GM23338 (cell line): ENCODE results near the gene TCEA2. TPM values are rescaled to one million over a fixed set of nuclear protein-coding genes. Genes with fewer than 3 reads are reported as not detected.

Experiments used
- ATAC-seq: fragments of 200-7000 bp; cut with Tn5 transposase; 3 replicates; pipeline ENCODE4 v1.9.1; 2020
- DNase-seq: peaks from one replicate; pipeline ENCODE4 v3.0.0-alpha.2; 2015; ENCODE audit warnings: low spot score
- H2AFZ ChIP-seq: fragments of 200-600 bp; sonication (generic); 2 replicates; pipeline ENCODE4 v1.8.0; 2016; ENCODE audit warnings: antibody characterized with exemption, mild to moderate bottlenecking, moderate library complexity
- H3F3A ChIP-seq: fragments of 200-600 bp; sonication (generic); replicated peaks from 2 replicates; pipeline ENCODE4 v1.8.0; 2017; ENCODE audit warnings: antibody characterized with exemption, mixed run types, low read depth
- H3K27ac ChIP-seq: fragments of 200-600 bp; sonication (generic); 2 replicates; pipeline ENCODE4 v1.6.1; 2016; ENCODE audit warnings: low read depth
- H3K27me3 ChIP-seq: fragments of 200-600 bp; sonication (generic); 2 replicates; pipeline ENCODE4 v1.8.0; 2016; ENCODE audit warnings: mild to moderate bottlenecking, mixed run types, moderate library complexity; ENCODE audit not compliant: insufficient read depth
- H3K36me3 ChIP-seq: fragments of 200-600 bp; sonication (generic); 2 replicates; pipeline ENCODE4 v1.8.0; 2016; ENCODE audit warnings: mild to moderate bottlenecking; ENCODE audit not compliant: insufficient read depth
- H3K4me1 ChIP-seq: fragments of 200-600 bp; sonication (generic); 2 replicates; pipeline ENCODE4 v1.8.0; 2016; ENCODE audit warnings: mild to moderate bottlenecking, moderate library complexity; ENCODE audit not compliant: insufficient read depth
- H3K4me2 ChIP-seq: fragments of 200-600 bp; sonication (generic); 2 replicates; pipeline ENCODE4 v1.7.1; 2017; ENCODE audit warnings: mixed run types
- H3K4me3 ChIP-seq: fragments of 200-600 bp; sonication (generic); 2 replicates; pipeline ENCODE4 v1.6.1; 2016; ENCODE audit warnings: mixed run types
- H3K79me2 ChIP-seq: fragments of 200-600 bp; sonication (generic); replicated peaks from 2 replicates; pipeline ENCODE4 v1.8.0; 2017; ENCODE audit warnings: mild to moderate bottlenecking; ENCODE audit not compliant: insufficient read depth
- H3K9me2 ChIP-seq: fragments of 200-600 bp; sonication (generic); 2 replicates; pipeline ENCODE4 v1.8.0; 2017; ENCODE audit not compliant: insufficient read depth
- H4K20me1 ChIP-seq: fragments of 200-600 bp; sonication (generic); replicated peaks from 2 replicates; pipeline ENCODE4 v1.8.0; 2017; ENCODE audit warnings: mild to moderate bottlenecking; ENCODE audit not compliant: insufficient read depth
- H3K27ac Mint-ChIP-seq: 2 replicates; pipeline ENCODE4 v1.8.0; 2020; ENCODE audit warnings: inconsistent platforms, mild to moderate bottlenecking, moderate library complexity, mixed read lengths
- H3K27me3 Mint-ChIP-seq: 3 replicates; pipeline ENCODE4 v1.8.0; 2022; ENCODE audit warnings: low read depth, mild to moderate bottlenecking, moderate library complexity, mixed read lengths, inconsistent platforms; ENCODE audit not compliant: insufficient read depth, poor library complexity
- H3K36me3 Mint-ChIP-seq: 3 replicates; pipeline ENCODE4 v1.8.0; 2021; ENCODE audit warnings: low read depth, mild to moderate bottlenecking, inconsistent platforms, moderate library complexity, mixed read lengths
- H3K4me1 Mint-ChIP-seq: 3 replicates; pipeline ENCODE4 v1.8.0; 2020; ENCODE audit warnings: mild to moderate bottlenecking, inconsistent platforms, mixed read lengths
- H3K4me3 Mint-ChIP-seq: 3 replicates; pipeline ENCODE4 v1.8.0; 2021; ENCODE audit warnings: moderate library complexity, mild to moderate bottlenecking, inconsistent platforms, mixed read lengths
- H3K9me3 Mint-ChIP-seq: 3 replicates; pipeline ENCODE4 v1.8.0; 2020; ENCODE audit warnings: moderate library complexity, mild to moderate bottlenecking, inconsistent platforms, mixed read lengths
- CREB1 ChIP-seq: fragments of 250-450 bp; sonication (Bioruptor Pico); IDR thresholded peaks from 2 replicates; pipeline ENCODE4 v1.5.0; 2020; ENCODE audit warnings: low read depth, mild to moderate bottlenecking, moderate library complexity
- CTCF ChIP-seq, 2 experiments: fragments of 200-600 bp in 1 of 2; sonication (generic) in 1 of 2; conservative IDR thresholded peaks; 2 replicates each; pipeline versions ENCODE4 v1.5.1 to v1.6.1; 2016 to 2017; ENCODE audit warnings: antibody characterized with exemption in 2 of 2, low read depth in 2 of 2, mild to moderate bottlenecking in 2 of 2, moderate library complexity in 1 of 2
- EZH2 ChIP-seq: fragments of 200-600 bp; sonication (generic); IDR thresholded peaks from one replicate; pipeline ENCODE4 v1.8.0; 2017; ENCODE audit warnings: antibody characterized with exemption, mild to moderate bottlenecking, low read depth; ENCODE audit not compliant: unreplicated experiment
- EZH2phosphoT487 ChIP-seq: fragments of 200-600 bp; sonication (generic); IDR thresholded peaks from one replicate; pipeline ENCODE4 v1.8.1; 2018; ENCODE audit warnings: antibody characterized with exemption; ENCODE audit not compliant: unreplicated experiment
- JUNB ChIP-seq: IDR thresholded peaks from one replicate; pipeline ENCODE4 v1.6.1; 2016; ENCODE audit warnings: antibody characterized with exemption; ENCODE audit not compliant: unreplicated experiment
- NANOG ChIP-seq: IDR thresholded peaks from 2 replicates; pipeline ENCODE4 v1.6.1; 2016; ENCODE audit warnings: antibody characterized with exemption, borderline replicate concordance
- POLR2AphosphoS5 ChIP-seq: IDR thresholded peaks from 2 replicates; pipeline ENCODE4 v1.6.1; 2016; ENCODE audit warnings: antibody characterized with exemption, low read depth
- polyA plus RNA-seq: library from polyadenylated mRNA; unstranded; fragments of >200 nt; fragmentation: Nextera tagmentation; extraction: Ambion mirVana; gene quantifications from 2 replicates; pipeline ENCODE4 v1.2.1, GENCODE V29; 2016
- total RNA-seq: library from RNA; depleted of rRNA; stranded (reverse); fragments of >200 nt; shearing (Covaris generic); gene quantifications from 2 replicates; pipeline ENCODE4 v1.2.3, GENCODE V29; 2014
- TF ChIP-seq, protein P1 (sequence below): IDR thresholded peaks from 2 replicates; pipeline ENCODE4 v1.6.1; 2016; ENCODE audit warnings: antibody characterized with exemption

Gene TCEA2
- total and polyA plus RNA-seq, 2 experiments from 2014 or later, result 21.0 to 54.4 TPM

- no peaks in the 10 kb centered on the region for H3K79me2 ChIP-seq
- no peak overlapping the region for H3K4me3 Mint-ChIP-seq
- no peaks in the 10 kb centered on the region for H3K9me2 ChIP-seq
- H3F3A ChIP-seq, result no peaks in the 10 kb centered on the region
- peaks cover 9% of the 10 kb centered on the region for H3K4me1 Mint-ChIP-seq
- H4K20me1 ChIP-seq, result no peaks in the 10 kb centered on the region
- H3K27ac ChIP-seq, result no peak overlapping the region
- H3K4me3 ChIP-seq, result no peak overlapping the region
- H2AFZ ChIP-seq, result no peak overlapping the region
- peaks cover 4% of the 10 kb centered on the region; the same call in 2 of the 3 replicates for H3K36me3 Mint-ChIP-seq
- H3K9me3 Mint-ChIP-seq, result peaks cover 4% of the 10 kb centered on the region
- H3K4me1 ChIP-seq, result no peaks in the 10 kb centered on the region
- TF ChIP-seq CTCF (conservative IDR thresholded peaks at IDR 0.05; ENCODE audit: low read depth in 2 of 2), result no peak
- TF ChIP-seq, protein P1, sequence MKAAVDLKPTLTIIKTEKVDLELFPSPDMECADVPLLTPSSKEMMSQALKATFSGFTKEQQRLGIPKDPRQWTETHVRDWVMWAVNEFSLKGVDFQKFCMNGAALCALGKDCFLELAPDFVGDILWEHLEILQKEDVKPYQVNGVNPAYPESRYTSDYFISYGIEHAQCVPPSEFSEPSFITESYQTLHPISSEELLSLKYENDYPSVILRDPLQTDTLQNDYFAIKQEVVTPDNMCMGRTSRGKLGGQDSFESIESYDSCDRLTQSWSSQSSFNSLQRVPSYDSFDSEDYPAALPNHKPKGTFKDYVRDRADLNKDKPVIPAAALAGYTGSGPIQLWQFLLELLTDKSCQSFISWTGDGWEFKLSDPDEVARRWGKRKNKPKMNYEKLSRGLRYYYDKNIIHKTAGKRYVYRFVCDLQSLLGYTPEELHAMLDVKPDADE, result no peak
- TF ChIP-seq NANOG, result no peak
- TF ChIP-seq JUNB, result no peak
- TF ChIP-seq CREB1 (CRISPR knock-in tag), result no peak
- no peak for TF ChIP-seq POLR2AphosphoS5
- no peak for TF ChIP-seq EZH2
- no peak for ATAC-seq
- DNase-seq, result no peak
- no peak overlapping the region for H3K27ac Mint-ChIP-seq
- H3K36me3 ChIP-seq, result no peaks in the 10 kb centered on the region
- no peak overlapping the region for H3K4me2 ChIP-seq
- peaks cover under 1% of the 10 kb centered on the region; the same call in 1 of the 2 replicates for H3K27me3 ChIP-seq
- H3K27me3 Mint-ChIP-seq, result peaks cover 11% of the 10 kb centered on the region
Observed at GRCh38 chr20:64095927-64096326, 32.9 kb downstream of the TCEA2 start.

GRCh38 chr20:64096535-64096934 lies 33.5 kb downstream of the TCEA2 start:
- Mint-ChIP-seq H3K4me3 (no peak overlapping the region), H3K9me3 (peaks cover 4% of the 10 kb centered on the region), H3K4me1 (peaks cover 9% of the 10 kb centered on the region), H3K27me3 (peaks cover 17% of the 10 kb centered on the region), H3K27ac (no peak overlapping the region), H3K36me3 (peaks cover 4% of the 10 kb centered on the region; the same call in 2 of the 3 replicates)
- Histone ChIP-seq H3K27ac (no peak overlapping the region), H3F3A (no peaks in the 10 kb centered on the region), H4K20me1 (no peaks in the 10 kb centered on the region), H3K4me2 (no peak overlapping the region), H3K9me2 (no peaks in the 10 kb centered on the region), H2AFZ (no peak overlapping the region), H3K79me2 (no peaks in the 10 kb centered on the region), H3K4me3 (no peak overlapping the region), H3K4me1 (no peaks in the 10 kb centered on the region), H3K36me3 (no peaks in the 10 kb centered on the region), H3K27me3 (peaks cover 7% of the 10 kb centered on the region)
- ATAC-seq (no peak), DNase-seq (no peak)
- no peak for TF ChIP-seq EZH2phosphoT487
- no peak for TF ChIP-seq NANOG
- no peak for TF ChIP-seq POLR2AphosphoS5
